Adrenal gland (tissue), 12 donors: ENCODE data around the gene GSPT1. TPM values are rescaled to one million over a fixed set of nuclear protein-coding genes. Genes with fewer than 3 reads are reported as not detected.

Experiments used
- DNase-seq, 7 donors: peaks; one replicate each; pipeline ENCODE4 v3.0.0-alpha.2; 2019 to 2020
- H3K27ac ChIP-seq, 5 donors: fragments of 200-600 bp; sonication (generic) in 4 of 5; 1 replicate in 3 of 5; 2 replicates in 2 of 5; pipeline versions ENCODE4 v1.5.1 to v1.8.0; 2016 to 2020; ENCODE audit warnings: mild to moderate bottlenecking in 1 of 5
- H3K27me3 ChIP-seq: fragments of 200-600 bp; 2 replicates; pipeline ENCODE4 v1.8.0; 2021
- H3K36me3 ChIP-seq, 2 donors: fragments of 200-600 bp; replicated peaks in 1 of 2; 1 replicate in 1 of 2; 2 replicates in 1 of 2; pipeline versions ENCODE4 v1.5.1 to v1.8.0; 2018 to 2022
- H3K4me1 ChIP-seq, 2 donors: fragments of 200-600 bp; replicated peaks in 1 of 2; 1 replicate in 1 of 2; 2 replicates in 1 of 2; pipeline versions ENCODE4 v1.5.1 to v1.8.0; 2018 to 2021
- H3K4me3 ChIP-seq, 4 donors: fragments of 200-600 bp; sonication (generic) in 3 of 4; one replicate each; pipeline ENCODE4 v1.5.1; 2016 to 2018
- H3K9me3 ChIP-seq, 3 donors: fragments of 200-600 bp; sonication (generic) in 1 of 3; replicated peaks in 1 of 3; 1 replicate in 2 of 3; 2 replicates in 1 of 3; pipeline versions ENCODE4 v1.5.1 to v1.8.0; 2016 to 2021
- POLR2A ChIP-seq, 2 donors: fragments of 450-650 bp; IDR thresholded peaks; one replicate each; pipeline ENCODE4 v1.6.1; 2017; ENCODE audit warnings: antibody characterized with exemption in 2 of 2, mild to moderate bottlenecking in 2 of 2, moderate library complexity in 1 of 2
- WGBS, 4 donors: extraction: QIAGEN DNeasy Blood & Tissue Kit in 2 of 4; methylation state at CpG; one replicate each; pipeline versions ENCODE4 v1.1.5 to v1.1.7; 2013 to 2017; 5-methylcytosine and 5-hydroxymethylcytosine counted together
- intact Hi-C, 2 donors: fragments of 100-400 bp; cut with DNase I; formaldehyde crosslinking; loops; one replicate each; pipeline versions ENCODE4 v1.14.1 to v1.15.0; 2022 to 2023
- polyA plus RNA-seq, 3 donors: library from polyadenylated mRNA; stranded (reverse); fragments of 200-250 nt in 2 of 3; fragments of 350-450 nt in 1 of 3; fragmentation: Illumina TruSeq in 1 of 3; extraction: RNeasy Lipid Tissue Mini Kit (QIAGEN cat#74804) in 1 of 3; gene quantifications; one replicate each; pipeline ENCODE4 v1.2.3, GENCODE V29; 2013 to 2014
- total RNA-seq, 9 donors: library from RNA; depleted of rRNA in 4 of 9; stranded (reverse); fragments of >200 nt in 4 of 9; fragments of 120-200 nt in 1 of 9; fragmentation: NEBNext Ultra II Directional in 1 of 9; extraction: Animal tissue kit (Norgen Biotek cat#: 25700) in 1 of 9; gene quantifications; one replicate each; pipeline versions ENCODE4 v1.1.0 to v1.2.4, GENCODE V29; 2013 to 2023
- TF ChIP-seq, protein P1 (sequence below), 6 experiments: fragments of 450-650 bp in 4 of 6; fragments of 200-600 bp in 2 of 6; sonication (generic) in 1 of 6; IDR thresholded peaks; 1 replicate in 5 of 6; 2 replicates in 1 of 6; pipeline versions ENCODE4 v1.5.1 to v1.8.0; 2016 to 2021; ENCODE audit warnings: antibody characterized with exemption in 6 of 6, mild to moderate bottlenecking in 2 of 6, moderate library complexity in 1 of 6
- donor health status: healthy with polysubstance abuse.
- donor health status: Bipolar disorder and iron deficiency.
- donor health status: DM: yes; HTN: yes; CAD: no.
- donor health status: DM: no; HTN: no; CAD: no.
- donor health status: DM: no; HTN: no; CAD: no.
- donor health status: DM: yes; HTN: yes; CAD: no.

The GSPT1 gene
- total and polyA plus RNA-seq, 12 donors = 21.1 to 246 (median 98.3) TPM

DNA sequence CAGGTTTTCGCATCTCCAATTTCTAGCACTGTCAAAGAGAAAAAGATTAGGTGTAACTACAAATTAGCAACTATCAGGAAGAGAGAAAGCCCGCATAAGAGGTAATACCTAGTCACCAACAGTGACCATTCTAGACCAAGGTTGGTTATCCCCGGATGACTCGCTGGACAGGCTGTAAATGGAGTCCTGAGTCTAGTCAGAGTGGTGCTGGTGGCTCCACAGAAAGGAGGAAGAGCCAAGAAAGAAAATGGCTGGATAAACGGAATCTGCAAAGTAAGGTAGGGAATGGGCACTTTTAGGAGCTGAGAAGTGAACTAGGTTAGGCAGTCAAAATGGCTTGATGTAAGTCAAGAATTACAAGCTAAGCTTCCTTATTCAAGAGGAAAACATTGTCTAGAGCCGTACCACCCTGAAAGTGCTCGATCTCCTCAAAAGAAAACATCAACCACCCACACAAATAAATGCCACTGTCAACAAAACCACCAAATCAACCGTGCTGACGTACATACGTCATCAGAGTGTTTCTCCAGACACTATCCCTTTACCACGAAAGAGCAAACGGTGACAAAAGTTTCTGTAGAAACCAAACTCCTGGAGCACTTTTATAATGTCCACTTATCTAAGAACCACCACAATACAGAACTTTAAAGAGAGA is 2.2 kb downstream of the GSPT1 start:
- no peak for DNase-seq
- peaks cover 41 to 62% of the 10 kb centered on the region in 2 donors for H3K4me1 ChIP-seq
- H3K27ac ChIP-seq = peak overlapping the region in 4 of 5 donors; percentile 79 to 98 (median 96)
- TF ChIP-seq, protein P1, sequence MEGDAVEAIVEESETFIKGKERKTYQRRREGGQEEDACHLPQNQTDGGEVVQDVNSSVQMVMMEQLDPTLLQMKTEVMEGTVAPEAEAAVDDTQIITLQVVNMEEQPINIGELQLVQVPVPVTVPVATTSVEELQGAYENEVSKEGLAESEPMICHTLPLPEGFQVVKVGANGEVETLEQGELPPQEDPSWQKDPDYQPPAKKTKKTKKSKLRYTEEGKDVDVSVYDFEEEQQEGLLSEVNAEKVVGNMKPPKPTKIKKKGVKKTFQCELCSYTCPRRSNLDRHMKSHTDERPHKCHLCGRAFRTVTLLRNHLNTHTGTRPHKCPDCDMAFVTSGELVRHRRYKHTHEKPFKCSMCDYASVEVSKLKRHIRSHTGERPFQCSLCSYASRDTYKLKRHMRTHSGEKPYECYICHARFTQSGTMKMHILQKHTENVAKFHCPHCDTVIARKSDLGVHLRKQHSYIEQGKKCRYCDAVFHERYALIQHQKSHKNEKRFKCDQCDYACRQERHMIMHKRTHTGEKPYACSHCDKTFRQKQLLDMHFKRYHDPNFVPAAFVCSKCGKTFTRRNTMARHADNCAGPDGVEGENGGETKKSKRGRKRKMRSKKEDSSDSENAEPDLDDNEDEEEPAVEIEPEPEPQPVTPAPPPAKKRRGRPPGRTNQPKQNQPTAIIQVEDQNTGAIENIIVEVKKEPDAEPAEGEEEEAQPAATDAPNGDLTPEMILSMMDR (IDR thresholded peaks at IDR 0.05) = no peak
- TF ChIP-seq POLR2A (IDR thresholded peaks at IDR 0.05) = no peak
- WGBS, 4 donors = 40 to 43% (median 42%) methylated on average over 12 of the region's 12 CpGs
- no peaks in the 10 kb centered on the region for H3K27me3 ChIP-seq
- peak overlapping the region in 1 of 4 donors; percentile 98 for H3K4me3 ChIP-seq
- intact Hi-C loops = loop anchor here in 1 of 2 donors (10.0 kb wide), 1 partner anchor 61 kb away; the partner anchor contains the start of gene SNX29
- no peaks in the 10 kb centered on the region for H3K9me3 ChIP-seq
- H3K36me3 ChIP-seq = no peaks in the 10 kb centered on the region

DNA sequence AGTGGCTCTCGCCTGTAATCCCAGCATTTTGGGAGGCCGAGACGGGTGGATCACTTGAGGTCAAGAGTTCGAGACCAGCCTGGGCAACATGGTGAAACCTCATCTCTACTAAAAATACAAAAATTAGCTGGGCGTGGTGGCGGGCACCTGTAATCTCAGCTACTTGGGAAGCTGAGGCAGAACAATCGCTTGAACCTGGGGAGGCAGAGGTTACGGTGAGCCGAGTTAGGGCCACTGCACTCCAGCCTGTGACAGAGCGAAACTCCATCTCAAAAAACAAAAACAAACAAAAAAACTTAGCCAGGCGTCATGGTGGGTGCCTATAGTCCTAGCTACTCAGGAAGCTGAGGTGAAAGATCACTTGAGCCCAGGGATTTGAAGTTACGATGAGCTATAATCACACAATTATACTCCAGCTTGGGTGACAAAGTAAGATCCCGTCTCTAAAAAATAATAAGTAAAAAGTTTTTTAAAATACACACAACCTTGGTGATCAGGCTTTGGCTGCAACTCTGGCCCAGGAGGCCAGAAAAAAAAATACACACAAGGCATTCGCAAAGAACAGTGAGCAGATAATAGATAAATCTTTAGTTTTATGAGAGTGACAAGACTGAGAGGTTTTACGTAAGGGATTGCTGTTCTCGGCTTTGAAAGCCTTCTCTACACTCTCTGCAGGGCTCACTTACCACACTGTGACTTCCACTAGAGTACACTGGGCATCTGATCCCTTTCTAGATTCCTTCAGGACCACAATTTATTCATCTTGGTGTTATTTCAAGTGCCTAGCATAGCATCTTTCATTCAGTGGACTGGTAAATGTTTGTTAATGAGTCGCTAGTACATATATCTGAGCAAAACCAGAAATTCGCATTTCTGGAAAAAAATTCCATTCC is 5.9 kb downstream of the GSPT1 start:
- peaks cover 51 to 74% of the 10 kb centered on the region in 2 donors for H3K4me1 ChIP-seq
- no peaks in the 10 kb centered on the region for H3K36me3 ChIP-seq
- peak in 1 of 2 donors; percentile 41 for TF ChIP-seq POLR2A (IDR thresholded peaks at IDR 0.05)
- TF ChIP-seq, protein P1 (IDR thresholded peaks at IDR 0.05) = no peak
- peak in 1 of 7 donors; percentile 44 for DNase-seq
- no peaks in the 10 kb centered on the region for H3K27me3 ChIP-seq
- H3K4me3 ChIP-seq = no peak overlapping the region
- WGBS, 4 donors = 57 to 59% (median 58%) methylated on average over 18 of the region's 18 CpGs
- H3K9me3 ChIP-seq = no peaks in the 10 kb centered on the region
- intact Hi-C loops = loop anchor here in 1 of 2 donors (10.0 kb wide), 1 partner anchor 65 kb away; the partner anchor contains the start of gene SNX29
- peak overlapping the region; percentile 32 to 62 (median 55) for H3K27ac ChIP-seq

DNA sequence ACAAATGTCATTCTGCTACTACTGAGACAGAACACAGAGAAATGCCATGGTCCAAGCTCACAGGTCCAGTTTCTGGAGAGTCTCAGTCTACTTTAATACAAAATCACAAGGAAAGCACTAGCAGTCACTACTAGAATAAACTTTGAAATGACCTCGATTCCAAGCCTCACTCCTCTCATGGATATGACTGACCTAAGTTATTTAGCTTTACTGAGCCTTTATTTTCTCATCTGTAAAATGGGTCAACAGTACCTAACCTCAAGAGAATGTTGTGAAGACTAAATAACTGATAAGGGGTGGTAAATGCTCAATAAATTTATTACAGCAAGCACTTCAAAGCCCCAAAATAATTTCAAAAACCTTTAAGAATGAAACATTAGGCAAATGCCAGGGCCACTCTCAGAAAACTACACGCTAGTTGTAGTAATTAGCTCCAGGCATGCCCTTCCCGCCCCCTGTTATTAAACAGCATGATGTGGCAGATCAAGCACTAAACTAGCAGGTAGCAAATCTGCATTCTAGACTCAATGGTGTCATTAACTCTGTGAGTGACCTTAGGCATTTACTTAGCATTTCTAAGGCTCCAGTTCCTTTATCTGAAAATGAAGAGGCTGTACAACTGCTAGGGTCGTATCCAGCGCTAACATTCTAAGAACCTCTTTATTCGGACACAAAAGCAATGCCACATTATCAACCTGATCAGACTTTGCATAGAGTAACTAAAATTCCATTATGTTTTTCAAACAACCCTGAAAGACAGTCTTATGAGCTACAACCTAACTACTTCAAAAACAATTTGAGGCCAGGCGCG is 8.4 kb downstream of the GSPT1 start:
- intact Hi-C loops = no loop called here
- Histone ChIP-seq H3K36me3 (no peaks in the 10 kb centered on the region), H3K4me3 (no peak overlapping the region), H3K27me3 (no peaks in the 10 kb centered on the region), H3K4me1 (peaks cover 43 to 67% of the 10 kb centered on the region in 2 donors), H3K9me3 (no peaks in the 10 kb centered on the region), H3K27ac (no peak overlapping the region)
- TF ChIP-seq POLR2A (IDR thresholded peaks at IDR 0.05) = no peak
- TF ChIP-seq, protein P1 (IDR thresholded peaks at IDR 0.05) = no peak
- no peak for DNase-seq
- WGBS, 4 donors = 84 to 93% (median 90%) methylated on average over 8 of the region's 8 CpGs
